SKM-1 treated with dmso at 0.1 percent for 144 hours (cell line): ENCODE data around the gene CABP4.

Experiments
- DNase-seq: peaks from one replicate; lab custom pipeline; 2025; ENCODE audit not compliant: unreplicated experiment; lab: John Stamatoyannopoulos, UW

CABP4 gene

DNA sequence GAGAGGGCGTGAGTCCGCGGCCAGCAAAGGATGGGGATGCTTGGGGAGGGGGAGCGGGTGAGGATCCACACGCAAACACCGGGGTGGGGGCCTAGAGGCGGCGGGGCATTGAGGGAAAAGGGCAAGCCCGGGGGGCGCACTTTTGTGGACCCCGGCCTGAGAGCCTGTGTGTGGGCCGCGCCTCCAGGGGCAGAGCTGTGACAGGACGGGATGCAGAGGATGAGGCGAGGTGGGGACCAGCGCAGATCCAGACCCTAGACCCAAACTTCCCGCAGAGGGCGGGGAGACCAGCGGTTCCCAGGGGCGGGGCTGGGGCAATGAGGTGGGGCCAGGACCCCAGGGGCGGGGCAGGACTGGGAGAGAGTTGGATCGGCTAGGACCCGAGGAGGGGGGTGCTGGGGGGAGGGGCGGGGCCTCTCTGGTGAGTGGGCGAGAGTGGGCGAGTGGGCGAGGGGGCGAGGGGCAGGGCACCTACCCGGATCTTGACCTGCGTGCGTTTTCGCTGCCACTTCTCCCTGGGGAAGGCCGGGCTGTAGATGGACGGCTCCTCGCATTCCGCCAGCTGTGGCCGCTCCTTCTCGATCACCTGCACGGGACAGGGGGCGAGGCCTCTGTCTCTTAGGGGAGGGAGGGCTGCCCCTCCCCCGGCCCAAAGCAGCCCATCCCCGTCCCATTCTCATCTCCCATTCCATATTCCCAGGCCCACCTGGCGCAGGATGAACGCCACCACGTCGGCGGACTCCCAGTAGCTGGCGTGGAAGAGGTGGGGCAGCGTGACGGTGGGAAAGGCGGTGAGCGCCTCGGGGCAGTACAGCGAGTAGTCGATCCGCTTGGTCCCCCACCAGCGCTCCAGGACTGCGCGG is 39.4 kb downstream of the CABP4 start:
- no peak for DNase-seq

DNA sequence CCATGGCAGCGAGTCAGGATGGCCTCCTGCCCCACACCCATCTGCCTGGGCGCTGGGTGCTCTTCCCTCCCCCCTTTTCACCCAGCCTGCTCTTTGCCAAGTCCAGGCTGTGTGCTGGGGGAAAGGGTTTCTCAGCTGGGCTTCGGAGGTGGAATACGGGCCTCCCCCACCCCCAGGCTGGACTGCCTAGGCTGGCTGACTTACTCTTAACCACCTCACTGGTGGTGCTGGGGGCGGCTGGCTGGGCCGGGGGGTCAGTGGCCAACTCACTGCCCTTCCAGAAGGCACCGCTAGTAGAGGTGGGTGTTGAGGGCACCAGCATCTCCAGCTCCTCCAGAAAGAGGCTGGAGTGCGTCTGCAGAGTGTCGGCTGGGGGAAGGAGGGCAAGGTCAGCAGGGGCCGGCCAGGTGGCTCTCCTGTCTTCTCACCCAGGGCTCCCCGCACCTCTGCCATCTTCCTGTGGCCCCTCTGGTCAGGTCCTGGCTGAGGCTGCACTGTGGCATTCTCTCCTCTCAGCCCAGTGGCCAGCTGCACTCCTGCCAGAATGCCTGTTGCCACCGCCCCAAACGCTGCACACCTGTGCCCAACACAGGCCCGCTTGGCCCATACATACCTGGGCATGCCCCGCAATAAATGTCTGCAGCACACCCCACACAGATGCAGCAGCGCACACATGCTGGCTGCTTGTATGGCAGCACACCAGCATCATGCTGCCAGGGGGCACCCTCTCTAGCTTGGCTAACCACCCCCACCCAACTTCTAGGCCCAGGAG is 40.3 kb downstream of the CABP4 start:
- DNase-seq, result no peak

DNA sequence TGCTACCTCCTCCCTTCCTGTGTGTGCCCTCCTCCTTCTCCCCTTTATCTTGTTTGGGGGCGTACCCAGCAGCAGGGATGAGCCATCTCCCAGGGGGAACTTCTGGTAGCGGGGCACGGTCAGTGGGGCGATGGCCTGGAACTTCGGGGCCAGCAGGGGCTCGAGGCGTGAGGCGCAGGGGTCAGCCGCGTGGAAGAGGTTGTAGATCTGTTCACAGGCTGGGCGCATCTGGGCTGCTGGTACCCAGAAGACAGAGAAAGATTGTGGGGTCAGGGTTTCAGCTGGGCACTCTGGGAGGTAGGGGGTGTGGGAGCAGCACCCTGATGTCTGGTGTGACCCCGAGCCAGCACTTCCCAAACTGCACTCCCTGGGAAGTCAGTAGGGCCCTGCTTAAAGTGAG is 41.0 kb downstream of the CABP4 start:
- DNase-seq, result no peak

DNA sequence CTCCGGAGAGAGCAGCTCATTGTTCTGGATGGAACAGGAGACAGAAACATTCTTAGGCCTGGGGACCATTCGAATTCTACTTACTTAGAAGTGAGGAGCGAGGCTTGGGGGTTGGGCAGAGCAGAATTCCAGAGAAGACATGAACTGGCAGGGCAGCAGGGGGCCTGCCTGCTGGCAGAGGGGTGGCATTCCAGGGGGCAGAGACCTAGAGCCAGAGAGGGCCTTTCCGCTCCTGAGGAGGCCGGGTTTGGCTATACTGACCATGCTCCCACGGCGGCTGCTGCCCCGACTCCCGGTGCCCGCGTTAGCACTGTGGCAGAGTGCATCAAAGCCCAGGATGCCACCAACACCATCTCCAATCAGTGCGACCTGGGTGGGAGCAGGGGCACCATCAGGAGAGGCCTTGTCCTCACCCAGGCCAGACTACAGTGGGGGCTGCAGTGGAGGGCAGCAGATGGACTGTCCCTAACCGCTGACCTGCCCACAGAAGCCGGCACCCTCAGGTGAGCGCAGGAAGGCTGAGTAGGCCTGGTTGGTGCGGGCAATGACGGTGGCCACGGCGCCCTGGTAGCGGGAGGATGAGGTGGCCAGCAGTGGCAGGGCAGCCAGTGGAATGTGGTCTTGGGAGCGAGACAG is 42.6 kb downstream of the CABP4 start:
- no peak for DNase-seq

DNA sequence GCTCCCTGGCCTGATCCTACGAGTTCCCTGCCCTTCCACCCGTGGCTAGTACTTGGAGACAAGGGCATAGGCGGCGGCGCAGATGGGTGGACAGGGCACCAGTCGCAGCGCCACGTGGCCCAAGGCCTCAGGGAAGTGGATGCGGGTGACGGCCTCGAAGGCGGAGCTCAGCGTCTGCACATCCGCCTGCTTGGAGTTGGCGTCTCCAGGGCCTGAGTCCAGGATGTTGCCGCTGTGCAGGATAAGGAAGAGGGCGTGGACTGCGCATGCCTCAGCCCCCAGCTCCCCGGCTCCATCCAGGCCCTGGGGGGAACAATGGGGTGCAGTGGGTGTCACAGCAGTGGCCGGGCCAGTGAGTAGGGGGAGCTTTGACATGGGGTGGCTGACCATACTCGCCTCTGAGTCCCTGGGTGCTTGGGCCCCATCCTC is 43.4 kb downstream of the CABP4 start:
- no peak for DNase-seq

DNA sequence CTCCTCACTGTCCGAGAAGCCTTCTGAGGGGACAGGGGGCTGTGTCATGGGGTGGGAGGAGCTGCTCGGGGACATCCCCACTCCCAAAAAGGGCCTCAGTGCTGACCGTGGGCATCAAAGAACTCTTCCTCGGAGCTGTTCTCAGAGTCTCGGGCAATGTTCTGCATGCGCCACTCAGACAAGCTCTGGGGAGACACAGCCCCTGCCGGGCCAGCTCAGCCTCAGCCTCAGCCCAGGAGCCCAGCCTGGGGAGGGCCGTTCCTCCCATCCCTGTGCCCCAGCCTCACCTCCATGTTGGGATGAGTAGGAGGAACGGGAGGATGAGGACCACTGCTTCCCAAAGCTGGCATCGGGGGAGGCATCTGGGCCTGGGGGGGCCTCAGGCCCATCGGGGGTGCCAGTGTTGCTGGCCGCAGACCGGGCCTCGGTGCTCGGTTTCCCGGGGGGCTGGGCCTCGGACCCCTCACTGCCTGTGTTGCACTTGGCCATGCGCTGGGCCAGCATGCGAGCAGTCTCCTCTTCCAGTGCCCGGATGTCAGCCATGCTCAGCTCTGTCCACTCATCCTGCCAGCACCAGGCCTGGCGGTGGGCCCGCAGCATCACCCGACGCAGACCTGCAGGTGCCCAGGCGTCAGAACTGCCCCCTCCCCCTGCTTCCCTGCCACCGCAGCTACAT is 44.8 kb downstream of the CABP4 start:
- DNase-seq, result no peak

DNA sequence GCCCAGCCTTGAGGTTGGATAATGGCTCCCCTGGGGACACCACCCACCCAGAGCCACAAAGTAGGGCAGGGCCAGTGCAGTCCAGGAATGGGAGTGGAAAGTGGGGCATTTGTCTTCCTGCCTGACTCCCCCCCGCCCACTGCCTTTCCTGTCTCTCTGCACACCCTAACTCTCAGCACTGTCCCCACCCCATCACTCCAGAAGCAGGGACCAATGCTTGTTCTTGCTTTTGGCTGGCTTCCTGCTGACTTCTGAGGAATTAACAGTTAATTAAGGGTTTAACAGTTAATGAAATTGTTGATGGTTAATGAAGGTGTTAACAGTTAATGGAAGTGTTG is 45.3 kb downstream of the CABP4 start:
- DNase-seq, result no peak

DNA sequence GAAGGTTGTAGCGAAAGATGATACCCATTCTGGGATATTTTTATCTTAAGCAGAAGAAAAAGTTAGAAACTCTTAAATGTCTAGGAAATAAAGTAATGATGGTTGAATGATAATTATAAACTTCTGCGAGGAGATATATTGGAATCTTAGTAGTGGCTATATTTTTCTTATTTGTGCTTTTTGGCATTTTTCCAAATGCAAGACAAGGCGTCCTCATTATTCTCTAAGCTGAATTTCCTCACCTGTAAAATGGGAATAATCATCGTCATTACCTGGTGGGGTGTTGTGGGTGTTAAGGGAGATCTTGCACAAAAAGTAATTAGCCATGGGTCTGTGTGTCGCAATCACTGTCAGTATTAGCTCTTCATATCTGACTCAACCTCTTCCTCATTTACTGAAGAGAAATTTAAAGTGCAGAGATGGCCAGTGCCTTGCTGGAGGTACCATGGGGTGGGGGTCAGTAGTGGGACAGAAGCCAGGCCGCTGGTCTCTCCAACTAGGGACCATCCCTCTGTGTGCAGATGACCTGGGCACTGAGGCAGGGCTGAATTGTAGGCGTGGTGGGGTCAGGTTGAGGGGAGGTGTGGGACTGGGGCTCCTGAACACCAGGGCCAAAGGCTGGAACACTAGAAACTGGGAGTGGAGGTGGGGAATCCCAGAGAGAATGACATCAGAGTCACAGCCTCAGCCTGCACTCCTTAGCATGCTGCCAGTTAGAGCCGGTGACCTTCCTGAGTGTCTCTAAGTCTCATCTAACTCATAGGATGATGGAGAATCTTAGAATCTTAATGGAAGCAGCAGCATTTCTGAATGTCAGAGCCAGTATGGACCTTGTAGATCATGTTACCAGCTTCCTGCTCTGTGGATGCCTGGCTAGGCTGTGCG is 45.9 kb downstream of the CABP4 start:
- DNase-seq, result peak; percentile 81

DNA sequence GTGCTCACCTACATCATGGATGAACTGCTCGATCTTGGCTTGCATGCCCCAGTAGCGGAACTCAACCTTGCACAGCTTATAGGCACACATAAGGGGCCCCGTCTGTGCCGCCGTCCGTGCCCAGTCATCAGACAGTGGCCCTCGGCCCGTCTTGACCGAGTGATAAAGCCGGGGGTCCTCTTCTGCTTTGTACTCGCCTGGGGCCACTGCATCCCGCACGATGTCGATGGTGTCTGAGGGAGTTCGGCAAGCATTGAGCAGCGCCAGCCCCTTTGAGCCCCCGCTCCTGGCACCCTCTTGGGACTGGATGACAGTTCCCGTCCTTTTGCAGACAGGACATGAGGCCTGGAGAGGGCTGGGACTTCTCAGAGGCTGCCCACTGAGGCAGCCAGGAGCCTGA is 46.7 kb downstream of the CABP4 start:
- no peak for DNase-seq

DNA sequence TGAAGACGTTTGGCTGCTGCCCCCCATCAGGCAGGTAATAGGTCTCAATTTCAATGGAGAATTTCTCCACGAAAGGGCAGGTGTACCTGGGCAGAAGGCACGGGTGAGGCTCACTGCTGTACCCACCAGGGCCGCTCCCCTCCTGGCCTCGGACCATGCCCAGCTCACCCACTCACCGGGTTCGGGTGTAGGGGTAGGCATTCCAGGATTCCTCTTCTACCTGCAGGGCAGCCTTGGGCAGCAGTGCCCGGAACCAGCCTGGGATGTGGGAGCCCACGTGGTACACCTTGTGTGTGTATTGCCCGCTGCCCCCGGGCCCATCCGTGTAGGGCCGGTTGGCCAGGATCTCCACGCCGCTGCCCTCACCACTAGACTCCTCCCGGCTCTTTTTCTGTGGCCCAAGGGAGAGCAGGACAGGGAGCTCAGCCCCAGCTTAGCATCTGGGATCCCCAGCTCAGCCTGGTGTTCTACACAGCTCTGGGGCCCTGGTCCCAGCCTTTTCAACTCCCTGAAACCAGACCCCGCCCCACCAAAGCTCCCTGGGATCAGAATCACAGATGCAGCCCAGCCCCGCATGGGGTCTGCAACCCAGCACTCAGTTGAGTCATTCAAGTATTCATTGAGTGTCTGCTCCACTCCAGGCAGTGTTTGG is 47.3 kb downstream of the CABP4 start:
- DNase-seq, result no peak

DNA sequence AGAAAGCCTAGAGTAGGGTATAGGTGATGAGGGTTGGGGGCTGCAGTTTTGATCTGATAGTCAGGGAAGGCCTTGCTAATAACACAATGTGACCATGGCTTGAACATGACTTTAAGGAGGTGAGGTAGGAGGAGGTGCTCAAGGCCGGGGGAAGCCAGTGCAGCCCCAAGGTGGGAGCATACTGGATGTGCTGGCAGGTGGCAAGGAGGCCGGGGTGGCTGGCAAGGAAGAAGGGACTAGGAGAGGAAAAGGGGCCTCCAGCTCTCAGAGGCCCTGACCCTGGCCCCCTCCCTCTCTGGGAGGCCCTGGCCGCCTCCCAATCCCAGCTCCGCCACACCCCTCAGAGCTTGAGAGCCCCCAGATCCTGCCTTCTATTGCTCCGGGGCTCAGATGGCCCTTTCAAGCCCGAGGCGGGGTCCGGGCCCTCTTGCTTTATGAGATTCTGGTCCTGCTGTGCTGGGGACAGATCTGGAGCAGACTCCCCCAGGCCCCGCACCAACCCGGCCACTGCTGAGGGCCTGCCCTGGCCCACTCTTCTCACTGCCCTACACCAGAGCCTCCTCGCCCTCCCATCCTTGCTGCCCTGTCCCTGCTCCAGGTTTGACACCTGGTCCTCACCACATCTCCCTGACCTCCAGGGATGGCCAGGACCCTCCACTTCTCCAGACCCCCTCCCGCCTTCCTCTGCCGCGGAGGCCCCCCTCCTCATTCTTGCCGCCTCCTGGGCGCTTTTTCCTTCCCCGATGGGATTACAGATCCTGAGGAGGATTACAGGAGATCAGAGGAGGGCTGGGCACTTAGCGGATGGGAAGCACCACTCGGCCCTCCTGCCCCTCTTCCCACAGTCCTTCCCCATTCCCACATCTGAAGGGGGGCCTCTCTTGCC is 48.2 kb downstream of the CABP4 start:
- no peak for DNase-seq

DNA sequence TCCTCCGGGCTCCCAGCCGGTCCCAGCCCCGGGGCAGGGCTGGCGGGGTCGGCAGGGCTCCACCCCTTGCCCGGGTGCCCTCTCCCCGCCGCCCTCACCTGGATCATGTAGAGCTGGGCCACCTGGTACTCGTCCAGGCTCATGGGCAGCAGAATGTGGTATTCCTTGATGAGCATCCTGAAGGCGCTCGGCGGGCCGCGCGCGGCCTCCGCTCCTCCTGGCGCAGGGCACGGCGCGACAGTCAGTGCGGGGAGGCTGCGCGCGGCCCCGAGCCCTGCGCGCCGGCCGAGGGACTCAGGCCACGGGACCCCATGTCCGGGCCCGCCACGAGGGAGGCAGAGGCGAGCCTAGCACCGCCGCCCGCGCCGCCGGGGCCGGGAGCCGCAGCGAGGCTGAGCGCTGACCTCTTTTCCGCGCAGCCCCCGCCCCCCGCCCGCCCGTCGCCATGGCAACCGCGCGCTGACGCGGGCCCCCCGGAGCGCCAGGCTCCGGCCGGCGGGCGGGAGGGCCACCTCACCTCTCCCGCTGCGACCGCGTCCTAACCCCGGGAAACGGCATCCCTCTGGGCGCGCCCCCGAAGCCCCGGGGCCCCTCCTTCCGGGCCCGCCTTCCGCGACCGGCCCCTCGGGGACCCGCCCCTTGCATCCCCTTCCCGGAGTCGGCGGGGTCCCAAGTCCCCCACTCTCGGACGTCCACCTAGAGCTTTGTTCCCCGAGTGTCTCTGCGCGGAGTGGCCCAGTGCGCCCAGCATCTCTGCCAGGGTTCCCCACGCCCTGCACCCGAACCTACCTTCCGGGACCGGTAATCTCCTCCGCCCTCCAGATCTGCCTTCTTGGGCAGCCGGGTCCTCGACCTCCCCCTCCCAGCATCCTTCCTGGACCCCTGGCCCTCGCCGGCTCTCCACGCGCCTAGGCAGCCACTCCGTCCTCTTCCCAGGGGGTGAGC is 49.1 kb downstream of the CABP4 start:
- DNase-seq, result no peak

DNA sequence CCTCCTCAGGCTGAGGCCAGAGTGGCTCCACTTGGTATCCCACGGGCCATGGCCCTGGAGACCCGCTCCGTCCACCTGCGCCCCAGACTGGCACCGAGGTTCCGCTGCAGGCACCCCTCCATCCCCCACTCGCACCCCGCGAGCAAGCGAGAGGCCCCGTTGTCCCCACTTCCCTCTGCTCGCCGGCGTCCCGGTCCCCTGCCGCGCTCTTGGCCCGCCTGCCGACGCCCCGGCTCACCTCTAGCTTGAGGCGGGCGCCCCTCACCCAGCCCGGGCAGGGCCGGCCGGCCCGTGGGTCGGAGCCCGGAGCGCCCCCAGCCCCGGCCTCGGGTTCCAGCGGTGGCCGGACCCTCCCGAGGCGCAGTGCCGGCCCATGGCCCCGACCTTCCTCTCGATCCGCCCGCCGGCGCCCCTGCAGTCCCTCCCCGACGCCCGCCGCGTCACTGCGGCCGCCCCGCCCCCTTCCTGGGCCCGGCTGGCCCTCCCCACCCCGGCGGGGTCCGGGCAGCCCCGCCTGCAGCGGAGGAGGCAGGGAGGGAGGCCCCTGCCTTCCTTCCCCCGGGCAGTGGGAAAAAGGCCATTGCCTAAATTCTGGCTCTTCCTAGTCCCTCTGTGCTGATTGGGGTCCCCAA is 49.9 kb downstream of the CABP4 start, which contains the start of gene PITPNM1:
PITPNM1 (minus strand) TSS at position 414 of the 632 bp plus-strand sequence. CDS start 1,183 bp downstream, outside the sequence.
- DNase-seq, result peak; percentile 65

DNA sequence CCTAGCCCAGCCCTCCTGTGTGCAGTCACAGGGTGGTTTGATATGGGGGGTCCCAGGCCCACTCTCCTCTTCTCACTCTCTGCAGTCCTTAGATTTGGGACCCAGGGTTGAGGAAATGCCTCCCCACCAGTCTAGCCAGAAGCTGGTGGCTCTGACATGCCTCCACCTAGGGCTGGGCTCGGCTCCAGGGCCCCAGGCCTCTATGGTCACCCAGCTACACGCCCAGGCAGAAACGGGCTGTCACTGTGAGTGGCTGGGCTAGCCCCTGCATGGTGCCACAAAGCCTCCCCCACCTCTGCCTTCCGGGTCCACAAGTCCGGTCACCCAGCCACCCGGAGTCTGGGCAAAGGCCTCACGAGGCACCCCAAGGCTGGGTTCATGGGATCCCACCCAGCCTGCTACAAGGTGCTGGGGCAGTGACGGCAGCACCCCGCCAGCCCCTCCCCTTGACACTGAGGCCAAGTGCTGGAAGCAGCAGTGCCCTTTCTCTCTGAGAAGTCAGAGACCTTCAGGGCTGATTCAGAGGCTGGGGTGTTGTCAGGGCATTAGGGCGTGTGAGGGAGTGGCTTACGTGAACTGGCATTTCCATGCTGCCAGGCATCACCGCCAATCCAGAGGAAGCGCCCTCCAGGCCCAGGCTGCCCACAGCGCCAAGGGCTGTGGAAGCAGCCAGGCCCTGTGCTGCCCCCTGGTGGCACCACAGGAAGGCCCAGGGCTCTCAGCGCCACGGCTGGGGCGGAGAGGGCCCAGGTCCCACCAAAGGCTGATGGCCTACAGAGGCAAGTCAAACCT is 50.6 kb downstream of the CABP4 start:
- peak; percentile 69 for DNase-seq

DNA sequence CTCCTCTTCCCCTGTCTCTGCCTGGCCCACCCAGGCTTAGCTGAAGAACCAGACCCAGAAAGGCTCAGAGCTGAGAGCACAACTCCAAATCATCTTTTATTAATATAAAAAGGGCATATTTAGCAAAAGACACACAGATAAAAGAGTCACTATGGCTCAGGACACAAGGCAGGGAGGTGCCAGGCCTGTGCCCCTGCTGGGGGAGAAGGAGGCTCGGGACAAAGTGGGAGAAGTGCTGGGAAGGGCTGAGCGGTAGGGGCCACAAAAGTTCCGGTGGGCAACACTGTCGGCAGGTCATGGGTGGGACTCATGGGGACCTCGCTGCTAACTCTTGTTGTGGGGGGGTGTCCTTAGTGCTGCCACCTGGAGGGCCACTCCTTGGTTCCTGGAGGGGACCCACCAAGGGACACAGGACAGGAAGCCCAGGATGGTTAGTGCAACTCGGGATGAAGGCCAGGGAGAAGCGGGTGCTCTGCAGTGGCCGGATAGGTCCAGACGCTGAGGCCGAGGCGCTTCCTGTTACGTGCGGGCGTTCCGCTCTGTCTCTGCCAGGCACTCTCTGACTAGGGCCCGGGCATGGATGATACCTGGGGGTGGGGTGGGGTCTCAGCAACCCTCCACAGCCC is 51.4 kb downstream of the CABP4 start:
- no peak for DNase-seq
